Measurements from ENCODE around the gene MANSC4. TPM values are rescaled to one million over a fixed set of nuclear protein-coding genes. Genes with fewer than 3 reads are reported as not detected.

MANSC4 gene
- total and polyA plus RNA-seq, 10 of the 15 experiments (the other 5 are each of a cell fraction or from before 2014, with no cell fraction given): 0.18 to 0.21 (median 0.19) TPM; not detected in 7

- intact Hi-C loops (cut with micrococcal nuclease; ENCODE audit: unreplicated experiment) (no loop called here), in situ Hi-C loops (cut with MboI) (no loop called here)
- Histone ChIP-seq H3K36me3 (ENCODE audit: control insufficient read depth in 2 of 2, insufficient read depth in 2 of 2, low read length in 1 of 2) (no peaks in the 10 kb centered on the region), H2AFZ (ENCODE audit: control insufficient read depth, low read depth, low read length) (no peak overlapping the region), H3K9ac (ENCODE audit: control insufficient read depth, insufficient read depth, low read length) (no peak overlapping the region), H3K4me3 (no peak overlapping the region), H3K4me2 (ENCODE audit: control insufficient read depth, insufficient read depth) (no peak overlapping the region), H3K9me3 (replicated peaks; ENCODE audit: control insufficient read depth, insufficient read depth, low read length) (no peaks in the 10 kb centered on the region), H3K27ac (ENCODE audit: control insufficient read depth, insufficient read depth) (no peak overlapping the region), H3K4me1 (ENCODE audit: control insufficient read depth, insufficient read depth, low read length) (peaks cover under 1% of the 10 kb centered on the region; the same call in 1 of the 2 replicates), H3K27me3 (replicated peaks in 1 of 2; ENCODE audit: control insufficient read depth in 2 of 2, insufficient read depth in 2 of 2, low read length in 1 of 2) (no peaks in the 10 kb centered on the region), H3K79me2 (ENCODE audit: control insufficient read depth, insufficient read depth, low read length) (no peaks in the 10 kb centered on the region), H4K20me1 (ENCODE audit: control insufficient read depth, insufficient read depth) (no peaks in the 10 kb centered on the region)
- DNase-seq (ENCODE audit: low read depth, low spot score) (no peak), ATAC-seq (no peak), FAIRE-seq (no peak)
- POLR2A ChIA-PET: no interaction called here
- no TSS peak for BruUV-seq (replicated peaks)
- RAD21 ChIA-PET (ENCODE audit: unreplicated experiment): no interaction called here
- SMC1A ChIA-PET (ENCODE audit: uncharacterized antibody, unreplicated experiment): interaction anchor here (1.1 kb wide), 1 partner anchor 95 kb away, joined by 3 read pairs; no protein-coding TSS in a partner anchor
- no peak for TF ChIP-seq POLR2AphosphoS2 (IDR thresholded peaks at IDR 0.05; ENCODE audit: low read depth, low read length)
- TF ChIP-seq JUNB (IDR thresholded peaks at IDR 0.05): no peak
- no peak for TF ChIP-seq EP300 (IDR thresholded peaks at IDR 0.05; ENCODE audit: borderline replicate concordance in 1 of 2, control insufficient read depth in 1 of 2, low read depth in 2 of 2, low read length in 2 of 2)
- no peak for TF ChIP-seq YBX1 (IDR thresholded peaks at IDR 0.05)
- TF ChIP-seq HSF1 (IDR thresholded peaks at IDR 0.05; ENCODE audit: low read depth, low read length): no peak
- TF ChIP-seq RCOR1 (conservative IDR thresholded peaks at IDR 0.05; ENCODE audit: low read depth, low read length): no peak
- TF ChIP-seq, protein P1, sequence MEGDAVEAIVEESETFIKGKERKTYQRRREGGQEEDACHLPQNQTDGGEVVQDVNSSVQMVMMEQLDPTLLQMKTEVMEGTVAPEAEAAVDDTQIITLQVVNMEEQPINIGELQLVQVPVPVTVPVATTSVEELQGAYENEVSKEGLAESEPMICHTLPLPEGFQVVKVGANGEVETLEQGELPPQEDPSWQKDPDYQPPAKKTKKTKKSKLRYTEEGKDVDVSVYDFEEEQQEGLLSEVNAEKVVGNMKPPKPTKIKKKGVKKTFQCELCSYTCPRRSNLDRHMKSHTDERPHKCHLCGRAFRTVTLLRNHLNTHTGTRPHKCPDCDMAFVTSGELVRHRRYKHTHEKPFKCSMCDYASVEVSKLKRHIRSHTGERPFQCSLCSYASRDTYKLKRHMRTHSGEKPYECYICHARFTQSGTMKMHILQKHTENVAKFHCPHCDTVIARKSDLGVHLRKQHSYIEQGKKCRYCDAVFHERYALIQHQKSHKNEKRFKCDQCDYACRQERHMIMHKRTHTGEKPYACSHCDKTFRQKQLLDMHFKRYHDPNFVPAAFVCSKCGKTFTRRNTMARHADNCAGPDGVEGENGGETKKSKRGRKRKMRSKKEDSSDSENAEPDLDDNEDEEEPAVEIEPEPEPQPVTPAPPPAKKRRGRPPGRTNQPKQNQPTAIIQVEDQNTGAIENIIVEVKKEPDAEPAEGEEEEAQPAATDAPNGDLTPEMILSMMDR (IDR thresholded peaks at IDR 0.05 in 2 of 3, conservative IDR thresholded peaks at IDR 0.05 in 1 of 3; ENCODE audit: control insufficient read depth in 2 of 3, extremely low read depth in 1 of 3, insufficient read depth in 1 of 3, low read depth in 3 of 3, low read length in 3 of 3): no peak
- TF ChIP-seq CBX5 (IDR thresholded peaks at IDR 0.05; ENCODE audit: low read depth): no peak
- no peak for TF ChIP-seq ZNF207 (IDR thresholded peaks at IDR 0.05; ENCODE audit: borderline replicate concordance)
- no peak for TF ChIP-seq STAT3 (IDR thresholded peaks at IDR 0.05; ENCODE audit: low read depth, low read length)
- no peak for TF ChIP-seq HDAC6 (IDR thresholded peaks at IDR 0.05; ENCODE audit: unreplicated experiment)
- no peak for TF ChIP-seq BHLHE40 (IDR thresholded peaks at IDR 0.05; ENCODE audit: borderline replicate concordance in 1 of 2, low read depth in 2 of 2, low read length in 1 of 2)
- 91% methylated on average over 3 of the region's 3 CpGs for WGBS (ENCODE audit: insufficient coverage, insufficient replicate concordance, low lambda C conversion rate, missing lambda C conversion rate)
- CTCF ChIA-PET: interaction anchor here (0.9 kb wide), 1 partner anchor 11 kb away, joined by 3 read pairs; no protein-coding TSS in a partner anchor
These were observed 13.4 kb downstream of the MANSC4 start for GRCh38 chr12:27766587-27766986.

All from GM12878 (cell line).